NCI-H187 (cell line): ENCODE results near the gene MLH3.

Source experiments
- DNase-seq, 2 experiments: peaks; one replicate each; lab custom pipeline; 2025; lab: John Stamatoyannopoulos, UW

Gene MLH3

DNA sequence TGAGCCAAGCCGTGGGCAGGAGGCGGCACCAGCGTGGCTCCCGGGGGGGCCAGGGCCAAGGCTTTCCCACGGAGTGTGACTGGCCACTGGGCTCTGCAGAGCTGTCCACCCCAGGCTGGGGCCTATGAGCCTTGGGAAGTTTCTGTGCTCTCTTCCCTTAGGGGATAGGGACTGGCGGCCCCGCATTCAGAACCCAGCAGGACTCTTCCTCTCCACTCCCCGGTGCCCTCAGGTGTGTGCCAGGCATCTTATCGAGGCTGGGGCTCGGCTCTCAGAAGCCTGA, 66.3 kb downstream of the MLH3 start:
- DNase-seq, result no peak

DNA sequence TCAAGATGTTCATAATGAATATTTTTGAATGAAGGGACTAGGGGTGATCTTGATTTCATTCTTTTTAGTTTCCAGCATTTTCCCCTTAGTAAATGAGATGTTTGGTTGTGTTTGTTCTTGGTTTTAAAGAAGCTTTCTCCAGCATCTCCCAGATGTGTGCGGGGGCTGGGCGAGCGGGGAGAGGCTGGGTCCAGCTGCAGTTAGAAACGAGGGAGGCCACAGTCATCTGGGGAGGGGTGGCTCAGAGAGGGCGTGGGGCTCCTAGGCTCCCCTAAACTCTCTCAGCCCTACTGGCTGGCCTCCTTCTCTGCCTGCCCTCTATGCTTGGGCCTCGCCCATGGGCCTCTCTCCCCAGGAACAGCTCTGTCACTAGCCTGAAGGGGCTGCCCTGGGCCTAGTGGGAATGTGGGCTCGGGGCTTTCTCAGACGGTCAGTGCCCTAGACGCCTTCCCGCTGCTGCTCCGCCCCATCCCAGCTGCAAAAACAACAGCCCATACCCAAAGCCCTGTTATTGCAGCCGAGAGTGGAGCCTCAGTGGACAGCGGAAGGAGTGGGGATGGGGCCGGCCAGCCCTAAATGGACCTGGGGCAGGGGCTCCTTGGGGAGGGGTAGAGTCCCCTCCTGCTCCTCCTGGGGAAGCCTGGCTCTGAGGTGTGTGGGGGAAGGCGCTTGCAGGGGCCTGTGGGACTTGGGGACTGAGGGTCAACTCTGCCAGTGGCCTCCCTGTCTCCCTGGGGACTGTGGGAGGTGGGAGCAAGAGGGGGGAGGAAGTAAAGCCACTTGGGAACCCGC, 66.8 kb downstream of the MLH3 start:
- no peak for DNase-seq

DNA sequence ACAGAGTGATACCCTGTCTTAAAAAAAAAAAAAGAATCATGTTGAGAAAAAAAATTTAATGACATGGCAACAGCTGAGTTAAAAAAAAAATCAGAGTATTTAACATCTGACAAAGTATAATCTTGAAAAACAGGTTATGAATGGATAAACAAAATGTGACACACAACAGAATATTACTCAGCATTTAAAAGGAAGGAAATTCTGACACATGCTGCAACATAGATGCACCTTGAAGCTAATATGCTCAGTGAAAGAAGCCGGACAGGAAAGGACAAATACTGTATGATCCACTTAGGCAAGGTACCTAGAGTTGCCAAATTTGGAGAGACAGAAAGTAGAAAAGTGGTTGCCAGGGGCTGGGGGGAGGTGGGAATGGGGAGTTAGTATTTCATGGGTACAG, 67.9 kb downstream of the MLH3 start:
- no peak for DNase-seq

DNA sequence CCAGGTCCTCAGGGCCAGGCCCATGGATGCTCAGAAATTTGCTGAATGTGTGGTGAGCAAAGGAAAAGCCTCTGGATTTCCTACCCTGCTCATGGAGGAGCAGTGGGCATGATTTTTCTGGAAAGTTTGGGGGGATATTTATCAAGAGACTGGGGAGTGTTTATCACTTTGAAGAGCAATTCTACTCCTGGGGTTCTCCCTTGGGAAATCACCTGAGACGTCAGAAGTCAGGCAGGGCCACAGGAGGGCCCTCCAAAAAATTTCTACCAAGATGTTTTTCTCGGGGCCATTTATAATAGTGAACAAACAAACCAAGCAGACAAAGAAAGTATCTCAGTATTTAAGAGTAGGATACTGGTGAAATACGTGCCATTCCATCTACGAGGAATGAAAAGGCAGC, 68.6 kb downstream of the MLH3 start:
- DNase-seq, result no peak

DNA sequence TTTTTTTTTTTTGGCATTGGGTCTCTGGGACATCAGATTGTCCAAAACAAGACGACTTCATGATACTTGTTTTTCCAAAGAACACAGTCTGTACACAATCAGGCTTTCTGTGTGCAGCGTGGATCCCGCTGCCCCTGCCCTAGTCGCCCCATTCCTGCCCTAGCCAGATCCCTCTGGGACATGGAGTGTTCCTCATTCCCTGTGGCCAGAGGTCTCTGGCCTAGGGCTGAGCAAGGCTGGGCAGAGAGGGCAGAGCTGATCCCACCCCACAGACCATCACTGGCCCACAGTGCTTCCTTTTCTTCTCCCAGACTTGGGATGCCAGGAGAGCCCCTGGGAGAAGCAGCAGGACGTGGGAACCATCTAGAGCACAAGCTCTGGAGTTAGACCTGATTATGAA, 69.4 kb downstream of the MLH3 start:
- no peak for DNase-seq

DNA sequence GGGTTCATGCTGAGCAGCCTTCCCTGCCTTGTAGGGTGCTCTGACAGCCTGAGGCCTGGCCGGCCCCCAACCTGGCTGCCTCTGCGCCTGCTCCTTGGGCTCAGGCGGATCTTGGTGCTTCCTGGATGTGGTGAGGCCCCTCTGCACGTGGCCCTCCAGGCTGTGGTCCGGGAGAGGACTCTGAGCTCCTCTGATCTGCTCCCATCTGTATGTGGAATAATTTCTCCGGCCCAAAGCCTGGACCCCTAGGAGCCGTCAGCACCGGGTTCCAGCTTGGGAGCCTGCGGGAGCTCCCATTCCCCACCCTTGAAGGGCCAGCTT, 69.8 kb downstream of the MLH3 start:
- no peak for DNase-seq

DNA sequence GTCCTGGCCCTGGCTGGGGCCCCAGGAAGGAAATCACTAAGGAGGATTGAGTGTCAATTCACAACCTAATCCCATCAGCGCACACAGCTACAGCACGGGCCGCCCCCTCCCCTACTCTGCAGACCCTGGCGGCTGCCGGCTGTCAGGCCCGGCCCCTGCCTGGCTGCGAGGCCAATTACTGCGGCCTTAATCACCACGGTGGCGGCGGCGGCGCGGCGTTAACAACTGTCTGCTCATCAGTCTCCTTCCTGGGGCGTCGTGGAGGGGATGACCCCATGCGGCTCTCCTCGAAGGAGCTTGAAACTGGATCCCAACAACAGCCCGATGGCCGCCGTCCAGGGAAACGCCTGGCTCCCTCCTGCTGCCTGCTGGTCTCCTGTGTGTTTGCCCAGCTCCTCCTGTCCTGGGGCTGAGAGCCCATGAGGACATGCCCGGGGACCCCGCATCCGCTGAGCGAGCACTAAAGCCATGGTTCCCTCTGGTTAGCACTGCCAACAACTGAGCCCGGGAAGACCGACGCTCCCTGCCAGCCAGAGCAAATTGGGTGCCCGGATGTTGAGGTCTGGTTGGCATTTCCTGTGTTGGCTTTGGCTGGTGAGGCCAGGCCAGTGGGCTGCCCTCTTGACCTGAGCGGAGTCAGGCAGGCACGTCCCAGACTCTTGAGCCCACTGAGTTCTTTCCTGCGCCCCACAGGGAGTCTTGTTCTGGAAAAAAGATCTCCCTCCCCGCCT, 70.4 kb downstream of the MLH3 start:
- DNase-seq, result no peak

DNA sequence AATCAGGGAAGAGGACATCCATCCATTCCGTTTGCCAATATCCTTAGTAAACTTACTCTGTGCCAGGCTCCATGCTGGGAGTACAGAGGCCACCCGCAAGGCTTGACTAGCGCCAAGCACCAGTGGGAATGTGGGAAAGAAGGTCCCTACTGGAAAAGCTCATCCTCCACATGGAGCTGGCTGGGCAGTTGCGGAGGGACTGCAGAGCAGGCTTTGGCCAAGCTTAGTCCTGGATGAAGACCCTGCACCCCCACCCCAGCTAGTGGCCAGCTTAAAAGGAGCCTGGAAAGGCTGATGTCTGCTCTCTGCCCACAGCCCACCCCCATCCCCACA, 70.9 kb downstream of the MLH3 start:
- DNase-seq, result no peak

DNA sequence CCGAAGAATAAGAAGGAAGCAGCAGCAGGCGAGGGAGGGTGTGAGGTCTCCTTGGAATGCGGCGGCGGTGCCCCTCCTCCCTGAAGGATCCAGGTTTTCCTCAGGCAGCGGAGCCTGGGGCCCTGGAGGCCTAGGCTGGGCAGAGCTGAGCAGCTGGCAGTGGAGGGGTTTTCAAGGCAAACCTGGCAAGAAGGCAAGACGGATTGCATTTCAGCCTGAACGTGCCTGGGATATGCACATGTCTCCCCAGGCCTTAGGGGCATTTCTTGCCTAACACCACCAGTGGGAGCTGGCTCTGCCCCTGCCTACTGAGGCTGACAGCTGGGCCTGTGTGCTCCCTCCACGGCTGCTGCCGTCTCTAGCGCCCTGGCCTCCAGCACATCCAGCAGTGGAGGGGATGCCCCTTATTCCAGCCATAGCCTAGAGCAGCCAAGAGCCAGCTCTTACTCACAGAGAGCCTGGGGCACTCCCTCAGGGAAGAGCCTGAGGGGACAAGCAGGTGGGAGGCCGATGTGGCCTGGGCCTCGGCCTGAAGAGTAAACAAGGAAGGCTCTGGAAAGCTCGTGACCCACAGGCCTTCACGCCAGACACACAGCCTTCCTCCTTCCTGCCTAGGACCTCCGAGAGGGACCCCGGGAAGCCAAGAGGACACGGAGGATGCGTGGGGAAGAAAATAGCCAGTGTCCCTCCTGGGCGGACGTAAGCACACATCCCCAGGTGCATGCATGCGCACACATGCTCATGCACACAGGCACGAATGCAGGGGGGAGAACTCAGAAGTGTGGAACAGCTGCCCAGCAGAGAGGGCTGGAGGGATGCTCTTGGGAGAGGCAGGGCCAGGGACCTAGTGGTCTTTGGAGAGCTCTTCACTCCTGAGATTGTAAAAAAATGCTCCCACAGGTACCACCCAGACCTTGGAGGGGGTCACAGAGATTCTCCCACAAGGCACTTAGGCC, 71.5 kb downstream of the MLH3 start:
- DNase-seq, result no peak

DNA sequence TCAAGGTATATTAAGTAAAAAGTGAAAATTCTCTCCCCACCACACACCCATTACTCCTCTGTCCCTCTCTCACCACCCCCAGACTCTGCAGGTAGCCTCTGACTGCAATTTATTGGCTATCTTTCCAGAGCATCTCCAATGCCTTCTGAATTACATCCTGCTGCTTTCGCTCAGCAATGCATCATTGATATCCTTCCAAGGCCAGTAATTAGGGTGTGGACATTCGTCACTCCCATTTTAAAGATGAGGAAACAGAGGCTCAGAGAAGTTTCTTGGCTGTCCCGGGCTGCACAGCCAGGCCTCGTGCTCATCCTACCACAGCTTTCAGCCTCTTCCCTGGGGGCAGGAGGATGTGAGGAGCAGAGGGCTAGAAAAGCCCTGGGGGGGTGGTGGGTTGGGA, 72.2 kb downstream of the MLH3 start:
- DNase-seq, result no peak

DNA sequence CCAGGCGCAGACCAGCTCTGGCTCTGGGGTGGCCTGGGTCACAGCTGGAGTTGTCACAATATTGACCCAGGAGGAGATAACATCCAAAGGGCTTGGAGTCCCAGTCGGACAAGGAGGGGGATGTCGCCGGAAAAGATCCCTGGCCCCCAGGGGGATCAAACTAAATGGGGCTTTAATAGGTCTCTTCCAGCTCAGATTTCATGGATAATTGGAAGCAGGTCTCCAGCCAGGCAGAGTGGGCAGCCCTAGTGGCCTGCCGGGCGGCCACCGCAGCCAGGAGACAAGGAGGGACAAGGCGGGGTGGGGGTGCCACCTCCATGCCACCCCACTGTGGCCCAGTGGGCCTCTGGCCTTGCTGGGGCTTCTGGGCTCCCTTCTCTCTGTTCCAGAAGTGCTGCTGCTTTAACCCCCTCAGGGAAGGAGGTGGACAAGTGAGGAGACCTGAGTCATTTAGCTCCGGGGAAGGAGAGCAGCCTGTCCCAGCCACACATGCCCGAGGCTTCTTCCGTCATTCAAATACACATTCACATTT, 72.8 kb downstream of the MLH3 start:
- DNase-seq, result no peak

DNA sequence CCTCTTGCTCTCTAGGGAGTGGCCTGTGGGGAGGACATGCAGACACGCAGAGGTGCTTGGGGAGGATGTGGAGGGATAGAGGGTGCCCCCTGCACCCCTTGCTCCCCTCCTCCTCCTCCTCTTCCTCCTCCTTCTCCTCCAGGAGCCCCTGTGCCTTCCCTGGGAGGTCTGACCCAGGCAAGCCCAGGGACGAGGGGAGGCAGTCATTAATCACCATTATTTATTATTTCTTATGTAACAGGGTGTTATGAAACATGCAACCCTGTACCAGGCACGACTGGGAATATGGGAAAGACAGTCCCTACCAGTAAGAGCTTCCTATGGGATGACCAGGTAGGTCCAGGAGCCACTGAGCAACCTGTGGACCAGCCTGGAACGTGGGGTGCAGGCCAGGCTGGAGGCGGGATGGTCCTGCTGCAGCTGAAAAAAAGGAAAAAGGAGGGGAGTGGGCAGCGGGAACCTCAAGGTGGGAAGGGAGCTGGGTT, 73.3 kb downstream of the MLH3 start:
- DNase-seq, result no peak

DNA sequence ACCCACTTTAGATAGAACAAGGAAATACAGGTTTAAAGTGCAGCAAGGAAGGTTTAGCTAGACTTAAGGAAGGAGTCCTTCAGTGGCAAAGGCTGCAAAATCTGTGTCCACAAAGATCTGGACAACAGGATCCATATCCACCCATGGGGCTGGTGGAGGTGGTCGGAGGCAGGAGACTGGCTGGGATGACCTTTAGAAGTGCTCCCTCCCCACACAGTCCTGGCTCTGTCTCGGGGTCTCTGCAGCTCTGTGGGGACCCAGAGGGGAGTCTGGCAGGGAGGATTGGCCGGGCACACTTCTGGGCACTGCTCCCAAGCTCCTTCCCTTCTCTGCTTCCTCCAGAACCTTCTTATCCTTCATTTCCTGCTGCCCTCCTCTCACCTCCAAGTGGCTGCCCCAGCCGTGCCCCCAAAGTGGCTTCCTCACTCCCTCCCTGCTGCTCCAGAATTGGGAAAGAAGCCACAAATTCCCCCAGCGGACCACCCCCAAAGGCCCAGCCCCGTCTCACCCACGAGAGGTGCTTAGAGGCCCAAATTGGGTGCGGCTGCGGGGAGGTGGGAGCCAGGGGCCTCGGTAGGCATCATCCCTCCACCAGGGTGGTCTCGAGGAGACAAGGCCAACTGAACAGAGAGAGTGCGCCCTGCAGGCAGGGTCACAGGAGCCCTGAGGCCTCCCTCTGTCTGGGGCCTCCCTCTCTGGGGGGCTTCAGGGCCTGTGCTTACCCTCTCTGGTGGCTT, 73.9 kb downstream of the MLH3 start:
- no peak for DNase-seq

DNA sequence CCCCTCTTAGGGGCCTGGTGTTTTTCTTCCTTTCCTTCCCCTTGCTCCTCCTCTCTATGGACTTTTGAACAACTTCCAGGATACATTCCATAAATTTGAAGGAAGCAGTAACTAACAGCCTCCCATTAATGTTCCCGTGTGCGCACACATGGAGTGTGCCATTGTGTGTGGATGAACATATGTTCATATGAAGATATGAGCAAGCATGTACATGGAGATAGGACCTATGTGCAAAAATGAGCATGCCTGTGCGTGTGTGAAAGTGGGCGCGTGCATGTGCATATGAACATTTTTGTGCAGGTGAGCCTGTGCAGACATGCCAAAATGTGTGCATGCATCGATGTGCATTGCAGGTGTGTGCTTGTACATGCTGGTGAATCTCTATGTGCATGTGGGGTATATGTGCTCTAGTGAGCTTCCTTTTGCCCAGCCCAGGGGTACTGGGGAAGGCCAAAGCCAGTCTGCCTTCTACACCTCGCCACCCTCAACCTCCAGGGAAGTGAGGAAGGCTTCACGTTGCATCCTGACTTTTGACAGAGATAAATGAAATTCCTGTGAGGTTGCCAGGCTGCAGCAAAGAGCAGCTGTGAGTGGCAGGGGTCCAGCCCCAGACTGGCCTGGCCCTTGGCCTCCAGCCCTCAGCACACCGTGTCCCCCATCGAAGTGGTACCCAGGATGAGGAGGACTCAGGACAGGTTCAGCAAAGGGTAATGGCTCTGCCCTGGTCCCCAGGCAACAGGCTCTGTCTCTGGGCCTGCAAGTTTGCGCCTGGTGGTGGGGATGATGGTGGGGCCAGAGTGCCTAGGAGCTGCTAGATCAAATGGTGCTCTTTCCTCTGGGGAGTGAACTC, 74.8 kb downstream of the MLH3 start:
- no peak for DNase-seq

DNA sequence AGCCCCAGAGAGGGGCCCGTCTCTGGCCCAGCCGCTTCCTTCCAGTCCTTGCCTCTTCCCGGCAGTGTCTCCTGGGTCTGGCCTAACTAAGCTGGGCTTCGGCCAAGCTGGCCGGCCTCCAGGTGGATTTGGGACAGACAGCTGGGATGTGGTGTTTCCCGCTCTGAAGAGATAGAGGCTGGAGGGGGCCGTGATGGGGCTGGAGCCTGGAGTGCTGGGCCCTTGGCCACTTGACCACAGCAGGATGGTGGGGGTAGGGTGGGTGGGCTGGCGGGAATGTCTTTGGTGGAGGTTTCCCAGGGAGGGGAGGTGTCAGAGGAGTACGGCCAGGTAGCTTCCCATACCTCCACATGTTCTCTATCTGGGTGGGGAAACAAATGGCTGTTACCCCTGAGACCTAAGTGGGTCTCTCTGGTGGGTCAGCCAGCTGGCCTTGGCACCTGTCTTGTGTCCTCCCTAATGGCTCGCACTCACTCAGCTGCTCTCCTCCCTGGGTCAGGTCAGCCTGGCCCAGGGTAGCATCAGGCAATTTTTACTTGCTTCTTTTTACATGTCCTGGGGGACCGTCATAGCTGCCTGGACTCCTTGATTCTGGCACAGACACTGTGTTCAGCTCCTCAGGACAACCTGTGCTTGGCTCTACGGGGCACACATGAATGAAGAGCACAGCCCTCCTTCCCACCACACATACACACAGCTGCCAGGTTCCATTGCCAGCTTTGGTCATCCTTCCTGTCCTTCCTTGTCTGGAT, 76.0 kb downstream of the MLH3 start:
- DNase-seq, result no peak

DNA sequence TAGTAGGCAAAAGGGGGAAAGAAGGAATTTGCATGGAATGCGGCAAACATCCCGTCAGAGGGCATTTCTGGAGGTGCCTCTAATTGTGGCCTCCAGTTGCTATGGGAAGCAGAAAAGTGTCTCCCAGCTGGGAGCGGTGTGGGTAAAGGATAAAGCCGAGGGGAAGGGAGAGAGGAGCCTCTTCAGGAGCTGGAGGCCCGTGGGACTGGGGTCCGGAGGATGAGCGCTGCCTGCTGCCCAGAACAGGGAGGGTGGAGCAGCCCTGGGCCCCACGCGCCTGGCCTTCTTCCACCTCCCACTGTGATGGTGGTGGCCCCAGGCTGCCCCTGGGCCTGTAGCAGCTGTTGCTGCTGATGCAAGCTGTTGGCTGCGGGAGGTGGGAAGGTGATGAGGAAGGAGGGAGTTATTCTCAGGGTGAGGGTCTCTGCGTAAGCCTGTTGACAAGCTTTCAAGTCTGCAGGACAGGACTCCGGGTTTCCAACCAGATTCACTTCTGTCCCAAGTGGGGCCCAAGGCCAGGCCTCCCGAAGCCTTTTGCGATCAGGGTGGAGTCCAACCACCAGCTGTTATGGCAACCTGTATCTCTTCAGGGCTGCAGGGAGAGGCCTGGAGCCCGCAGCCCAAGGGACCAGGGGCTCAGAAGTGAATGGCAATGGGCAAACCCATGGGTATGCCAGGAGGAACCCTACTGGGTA, 76.8 kb downstream of the MLH3 start:
- no peak for DNase-seq

DNA sequence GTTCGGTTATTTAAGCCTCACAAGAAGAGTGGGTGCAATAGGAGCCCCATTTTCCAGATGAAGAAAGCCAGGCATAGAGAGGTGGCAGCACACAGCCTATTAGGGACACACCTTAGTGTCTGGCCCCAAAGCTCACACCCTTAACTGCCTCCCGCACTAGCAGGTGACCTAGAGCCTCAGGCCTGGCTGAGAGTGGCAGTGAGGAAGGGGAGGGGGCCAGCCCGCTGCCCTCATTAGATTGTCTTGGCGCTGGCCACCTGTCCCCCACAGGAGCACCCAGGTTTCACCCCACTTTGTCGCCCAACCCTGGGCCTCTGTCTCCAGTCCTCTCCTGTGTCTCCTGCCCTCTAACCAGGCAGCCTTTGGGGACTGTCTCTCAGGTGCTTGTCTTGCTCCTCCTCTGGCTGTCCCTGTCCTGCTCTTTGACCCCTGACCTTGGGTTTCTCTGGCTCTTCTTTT, 77.3 kb downstream of the MLH3 start:
- DNase-seq, result no peak

DNA sequence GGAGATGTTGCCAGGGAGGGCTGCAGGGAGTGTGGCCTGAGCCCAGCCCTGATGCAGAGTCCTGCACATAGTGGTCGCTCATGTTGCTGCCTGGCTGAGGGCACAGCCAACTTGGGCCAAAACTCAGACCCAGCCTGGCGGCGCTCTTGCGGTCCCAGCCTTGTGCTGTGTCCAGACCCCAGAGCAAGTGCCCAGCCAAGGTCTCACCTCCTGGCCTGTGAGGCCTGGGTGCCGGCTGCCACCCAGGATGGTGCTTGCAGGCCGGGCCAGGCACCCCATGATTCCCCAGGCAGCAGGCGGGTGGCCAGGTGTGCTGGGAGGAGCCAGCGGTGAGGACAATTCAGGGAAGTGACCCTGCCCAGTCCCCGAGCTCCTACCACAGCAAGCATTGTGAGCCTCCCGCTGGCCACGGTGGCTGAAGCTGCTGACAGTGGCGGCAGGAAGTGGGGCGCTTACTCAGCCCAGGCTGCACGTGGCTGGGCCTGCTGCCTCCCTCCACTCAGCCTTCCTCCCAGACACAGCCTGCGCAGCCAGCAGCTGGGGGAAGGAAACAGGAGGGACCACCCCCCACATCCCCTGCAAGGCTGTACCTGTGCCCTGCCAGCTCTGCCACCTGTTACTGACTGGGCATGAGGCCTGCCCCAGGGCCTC, 78.1 kb downstream of the MLH3 start:
- DNase-seq, result no peak

DNA sequence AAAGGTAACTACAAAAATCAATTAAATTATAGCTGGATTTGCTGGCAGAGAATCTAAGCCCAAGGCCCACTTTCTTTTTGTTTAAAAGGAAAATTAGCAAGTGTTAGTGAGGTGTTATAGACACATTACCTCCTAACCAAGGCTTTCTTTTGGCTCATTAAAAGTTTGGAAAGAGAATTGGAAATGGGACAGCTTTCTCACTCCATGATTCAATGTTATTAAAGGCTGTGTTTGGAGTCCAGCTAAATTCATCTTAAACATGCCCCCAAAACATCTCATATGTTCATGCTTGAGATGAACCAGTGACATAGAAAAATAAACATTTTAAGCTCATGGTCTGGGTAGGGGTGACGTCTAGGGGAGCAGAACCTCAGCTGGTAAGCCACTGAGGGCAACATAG, 82.5 kb downstream of the MLH3 start:
- no peak for DNase-seq
